Hepatocyte (in vitro differentiated cells): ENCODE measurements around the gene SUGCT.

ENCODE experiments used
- CTCF ChIP-seq: fragments of 200-600 bp; sonication (generic); IDR thresholded peaks from 2 replicates; pipeline ENCODE4 v1.5.1; 2016; ENCODE audit warnings: antibody characterized with exemption, mild to moderate bottlenecking; ENCODE audit not compliant: poor library complexity
- EZH2 ChIP-seq: fragments of 200-600 bp; sonication (generic); IDR thresholded peaks from 2 replicates; pipeline ENCODE4 v1.6.1; 2016; ENCODE audit warnings: antibody characterized with exemption, mild to moderate bottlenecking, borderline replicate concordance
- EZH2phosphoT487 ChIP-seq: fragments of 200-600 bp; sonication (generic); IDR thresholded peaks from one replicate; pipeline ENCODE4 v1.6.1; 2018; ENCODE audit warnings: antibody characterized with exemption, mild to moderate bottlenecking, low read depth, moderate library complexity; ENCODE audit not compliant: unreplicated experiment, severe bottlenecking

GRCh38 chr7:40694026-40694809, 559.4 kb downstream of the SUGCT start:
- TF ChIP-seq CTCF (no peak), EZH2phosphoT487 (no peak), EZH2 (no peak)
